Limb (tissue), 2 donors: ENCODE data around the gene ENPP3.

Experiments used
- DNase-seq, 2 donors: peaks; one replicate each; pipeline ENCODE4 v3.0.0-alpha.2; 2016; ENCODE audit errors: extremely low spot score in 2 of 2

Gene ENPP3

GRCh38 chr6:131636880-131637792 lies at the start of gene ENPP3:
Gene ENPP3 (plus strand): TSS chr6:131637302. CDS start chr6:131637385, 83 bp downstream.
- no peak for DNase-seq

GRCh38 chr6:131587909-131588308 lies 49.2 kb upstream of the ENPP3 start:
- DNase-seq = no peak

DNA sequence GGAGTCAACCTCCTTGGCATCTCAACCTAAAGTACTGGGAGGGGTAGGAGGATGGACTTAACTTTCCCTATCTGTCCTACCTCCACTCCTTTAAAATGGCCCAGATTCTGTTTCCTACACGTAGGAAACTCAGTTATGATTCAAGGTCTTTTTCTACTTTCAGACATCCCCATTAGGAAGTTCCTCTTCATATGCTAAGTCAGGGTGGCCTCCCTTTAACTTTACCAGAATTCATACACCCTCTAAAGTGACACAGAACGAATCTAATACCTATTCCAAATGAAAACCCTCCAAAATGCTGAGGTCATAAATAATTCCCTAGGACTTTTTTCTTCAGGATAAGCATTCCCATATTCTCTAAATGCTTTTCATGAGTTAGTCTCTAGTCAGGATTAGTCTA lies 48.5 kb upstream of the ENPP3 start:
- DNase-seq = no peak

DNA sequence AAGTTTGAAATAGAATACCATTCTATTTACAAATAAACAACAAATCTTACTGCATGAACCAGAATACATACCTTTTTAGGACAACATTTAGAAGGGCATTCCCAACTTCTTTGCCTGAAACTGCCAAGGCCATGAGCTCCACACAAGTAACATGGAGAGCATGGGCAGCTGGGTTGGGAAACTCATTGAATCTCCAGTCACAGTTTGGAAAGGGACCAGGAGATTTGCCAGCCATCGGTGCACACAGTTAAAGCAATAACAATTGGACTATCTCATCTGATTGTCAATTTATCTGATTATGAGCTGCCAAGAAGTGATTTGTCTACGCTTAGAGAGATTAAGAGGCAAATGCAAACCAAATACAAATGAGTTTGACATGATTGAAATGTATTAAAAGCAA lies 44.2 kb upstream of the ENPP3 start:
- no peak for DNase-seq

GRCh38 chr6:131594074-131594473 lies 43.0 kb upstream of the ENPP3 start:
- no peak for DNase-seq

- no peak for DNase-seq
Measured at GRCh38 chr6:131597446-131597845, 39.7 kb upstream of the ENPP3 start.

DNA sequence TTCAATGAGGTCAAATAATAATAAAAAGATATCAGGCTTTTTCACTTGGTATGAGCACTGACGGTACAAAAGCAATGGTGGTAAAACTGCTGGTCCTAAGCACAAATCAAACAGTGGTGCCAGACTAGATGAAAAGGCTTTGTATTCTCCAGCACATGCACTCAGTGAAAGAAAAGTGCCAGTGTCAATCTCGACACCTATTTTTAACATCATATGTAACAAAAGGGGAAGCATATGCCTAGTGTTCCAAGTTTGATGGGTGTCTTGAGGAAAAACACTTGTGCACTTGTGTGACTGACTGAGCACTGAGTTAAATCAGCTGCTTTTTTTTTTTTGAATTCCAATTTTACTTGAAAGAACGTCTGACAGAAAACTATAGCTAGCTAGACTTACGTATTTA lies 36.4 kb upstream of the ENPP3 start:
- no peak for DNase-seq

DNA sequence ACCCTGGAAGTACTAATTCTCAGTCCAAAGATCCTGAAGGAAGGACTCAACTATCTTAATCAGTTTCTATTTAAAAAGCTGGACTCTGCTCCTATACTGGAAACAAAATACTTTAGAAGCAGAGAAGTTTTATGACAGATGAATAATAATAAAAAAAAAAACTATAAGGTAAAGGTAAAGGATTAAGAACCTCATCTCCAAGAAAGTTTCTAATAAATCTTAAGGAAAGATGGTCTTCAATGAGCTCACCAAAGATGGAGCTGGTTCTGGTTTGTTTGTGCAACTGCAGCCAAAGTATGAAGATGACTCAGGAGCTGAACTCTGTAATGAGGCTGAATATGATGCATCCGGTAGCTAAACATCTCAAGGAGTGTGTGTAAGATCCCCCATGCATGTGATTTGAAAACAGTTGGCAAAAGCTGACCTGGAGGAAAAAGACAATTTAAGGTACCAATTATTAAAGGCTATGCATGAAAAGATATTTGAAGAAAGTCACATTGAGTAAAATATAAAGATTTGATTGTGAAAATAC lies 34.3 kb upstream of the ENPP3 start:
- DNase-seq = no peak

DNA sequence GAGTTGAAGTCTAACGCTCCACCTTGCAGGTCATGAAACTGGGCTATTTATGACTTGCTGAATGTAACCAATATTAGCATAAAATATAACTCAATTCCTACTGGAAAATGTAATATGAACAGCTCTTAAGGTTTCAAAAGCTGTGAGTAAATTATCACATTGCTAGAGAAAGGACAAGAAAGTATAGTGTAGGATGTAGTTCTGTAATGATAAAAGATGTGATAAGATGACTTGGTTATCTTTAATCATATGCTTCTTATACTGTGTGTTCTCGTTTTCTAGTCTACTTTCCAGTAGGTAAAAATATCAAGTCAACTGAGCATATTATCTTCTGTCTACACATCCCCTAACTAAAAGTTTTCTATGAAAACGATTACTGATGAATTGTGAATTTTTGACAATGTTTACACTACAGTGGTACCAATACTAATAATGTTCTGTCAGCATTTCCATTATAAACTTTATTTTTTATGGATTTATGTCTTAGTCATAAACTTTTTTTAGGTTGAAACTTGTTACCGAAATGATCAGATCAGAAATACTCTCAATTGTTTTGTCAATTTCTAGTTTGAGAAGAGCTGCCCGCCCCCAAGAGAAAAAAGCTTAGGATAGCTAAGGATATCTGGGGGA lies 23.7 kb upstream of the ENPP3 start:
- no peak for DNase-seq

DNA sequence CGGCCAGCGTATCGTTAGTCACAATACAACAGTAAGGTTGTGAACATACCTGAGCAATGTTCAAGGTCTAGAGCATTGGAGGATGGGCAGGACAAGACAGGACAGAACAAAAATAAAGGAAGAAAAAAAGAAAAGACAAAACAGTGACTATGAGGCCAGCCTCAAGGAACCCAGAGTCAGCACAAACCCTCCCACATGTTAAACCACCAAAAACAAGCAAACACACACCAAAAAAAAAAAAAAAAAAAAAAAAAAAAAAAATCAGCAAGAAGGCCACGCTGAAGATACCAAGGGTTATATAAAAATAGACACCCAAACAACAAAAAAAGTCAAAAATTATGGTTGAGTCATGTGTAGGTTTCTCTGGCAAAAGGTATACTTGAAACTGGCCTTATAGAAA lies 21.8 kb upstream of the ENPP3 start:
- no peak for DNase-seq

DNA sequence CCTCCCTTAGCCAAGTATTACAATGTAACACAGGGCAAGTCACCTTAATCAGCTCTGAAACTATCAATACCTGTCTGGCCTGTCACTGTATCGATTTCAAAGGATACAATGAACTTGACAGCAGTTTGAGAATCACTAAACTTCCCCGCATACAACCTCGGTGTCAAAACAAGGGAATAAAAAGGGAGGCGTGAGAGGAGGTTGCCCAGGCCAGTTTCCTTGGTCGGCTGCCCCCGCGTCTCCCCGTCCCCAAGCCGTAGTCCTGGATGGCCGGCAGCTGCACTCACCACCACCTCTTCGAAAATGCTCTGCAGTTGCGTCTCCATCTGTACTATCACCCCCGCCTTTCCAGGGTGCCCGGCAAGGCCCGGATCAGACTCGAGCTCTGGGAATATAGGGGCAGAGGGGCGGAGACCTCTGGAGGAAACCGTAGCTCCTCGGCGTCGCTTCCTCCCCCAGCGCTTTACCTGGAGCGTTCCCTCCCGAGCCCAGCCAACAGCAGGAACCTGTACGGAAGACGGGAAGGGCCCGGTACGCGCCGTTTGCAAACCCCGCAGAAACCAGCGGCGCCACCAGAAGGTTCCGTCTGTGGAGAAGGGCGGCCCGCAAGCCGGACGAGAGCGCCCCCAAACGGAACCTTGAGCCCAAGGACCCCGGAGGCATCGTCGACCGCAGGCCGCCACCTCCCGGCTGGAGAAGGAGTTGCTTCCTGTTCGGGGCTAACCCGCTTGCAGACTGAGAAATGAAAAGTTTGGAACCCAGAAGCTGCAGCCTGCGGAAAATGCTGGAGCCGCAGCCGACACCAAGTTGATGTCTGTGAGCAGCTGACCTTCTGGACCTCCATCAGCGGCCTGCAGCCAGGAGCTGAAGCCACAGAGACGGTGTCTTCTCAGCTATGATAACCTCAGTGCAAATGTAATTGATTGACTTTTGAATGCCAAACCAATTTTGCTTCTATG lies 9.1 kb upstream of the ENPP3 start, which contains the start of gene MED23:
Gene MED23, minus strand, starts transcription at position 519 of the 959 bp plus-strand sequence. Its CDS starts 193 bp downstream, at position 326.
- DNase-seq = peak; percentile 94 to 99

GRCh38 chr6:131628726-131629125 lies 8.4 kb upstream of the ENPP3 start:
- DNase-seq = no peak

DNA sequence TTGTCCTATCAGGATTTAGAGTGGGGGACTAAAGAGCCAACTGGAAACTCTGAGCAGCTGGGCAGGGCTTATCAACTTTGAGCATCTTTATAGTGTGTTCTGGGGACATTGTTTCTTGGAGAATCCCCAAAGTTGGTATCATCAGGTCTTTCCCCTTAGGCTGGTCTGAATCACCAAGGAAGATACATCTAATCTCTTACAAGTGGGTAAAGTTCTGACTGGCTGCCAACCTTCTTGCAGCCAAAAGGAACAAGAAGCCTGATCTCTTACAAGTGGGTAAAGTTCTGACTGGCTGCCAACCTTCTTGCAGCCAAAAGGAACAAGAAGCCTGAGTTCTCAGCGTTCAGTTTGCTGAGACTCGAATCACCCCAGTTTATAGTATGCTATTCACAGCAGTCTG lies 7.5 kb upstream of the ENPP3 start:
- no peak for DNase-seq

DNA sequence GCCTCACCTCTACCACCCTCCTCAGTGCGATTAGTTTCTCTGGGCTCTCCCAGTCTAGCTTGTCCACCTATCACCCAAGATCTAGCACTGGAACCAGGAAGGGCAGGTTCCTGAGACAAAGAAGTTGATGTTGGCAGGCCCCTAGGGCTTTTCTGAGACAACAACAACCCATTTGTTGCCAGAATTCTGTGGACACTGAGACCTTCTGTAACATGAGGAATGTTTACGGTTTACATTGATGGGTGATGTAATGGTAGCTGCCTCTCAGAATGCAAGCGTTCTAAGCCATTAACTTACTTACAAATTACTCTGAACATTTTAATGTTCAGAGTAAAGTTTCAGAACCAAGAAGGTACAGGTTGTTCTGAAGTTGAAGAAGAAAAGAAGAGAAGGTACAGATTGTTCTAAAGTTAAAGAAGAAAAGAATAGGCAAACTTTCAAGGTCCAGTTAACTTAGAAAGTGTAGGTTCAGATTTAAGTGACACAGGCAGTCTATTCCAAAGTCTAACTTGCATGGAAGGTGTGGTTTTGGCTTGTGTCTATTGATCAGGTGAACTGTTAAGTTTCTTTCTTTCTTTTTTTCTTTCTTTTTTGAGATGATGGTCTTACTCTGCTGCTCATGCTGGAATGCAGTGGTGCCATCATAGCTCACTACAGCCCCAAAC lies 5.3 kb upstream of the ENPP3 start:
- no peak for DNase-seq

GRCh38 chr6:131635384-131636340 lies 1.4 kb upstream of the ENPP3 start:
- DNase-seq = no peak

DNA sequence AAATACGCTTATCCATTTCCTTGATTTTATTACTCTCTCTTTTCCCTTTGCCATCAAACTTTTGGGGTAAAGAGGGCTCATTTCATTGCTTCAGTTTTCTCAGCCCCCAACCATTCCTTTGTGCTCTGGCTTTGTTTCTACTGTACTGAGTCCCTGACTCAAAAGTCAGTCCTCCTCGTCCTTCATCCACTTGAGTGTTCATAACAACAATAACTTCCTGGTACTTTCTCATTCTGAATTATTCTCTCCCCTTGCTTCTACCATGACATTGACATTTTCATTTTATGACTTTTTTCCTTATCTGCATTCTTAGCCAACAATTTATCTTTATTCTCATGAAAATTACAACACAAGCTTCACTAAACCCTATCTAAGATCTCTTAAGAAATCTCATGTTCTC lies 911 bp downstream of the ENPP3 start:
- DNase-seq = no peak

GRCh38 chr6:131640100-131640499 lies 3.0 kb downstream of the ENPP3 start:
- no peak for DNase-seq

DNA sequence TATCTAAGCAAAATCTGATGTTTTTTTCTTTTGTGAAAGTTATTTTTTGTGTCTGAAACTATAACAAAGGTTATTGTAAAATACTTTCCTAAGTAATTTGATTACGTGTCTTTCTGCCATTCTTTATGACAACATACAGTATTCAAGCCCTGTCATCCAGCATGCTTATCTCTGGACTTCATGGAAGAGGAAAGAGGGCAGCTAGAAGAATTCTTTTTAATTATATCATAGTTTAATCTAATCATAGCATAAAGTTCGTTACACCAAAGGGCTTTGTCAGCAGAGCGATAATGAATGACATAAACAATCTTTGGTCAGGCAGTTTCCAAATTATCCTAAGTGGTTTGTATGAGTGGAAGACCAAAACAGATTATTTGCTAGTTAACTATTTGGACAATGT lies 3.5 kb downstream of the ENPP3 start:
- DNase-seq = no peak

DNA sequence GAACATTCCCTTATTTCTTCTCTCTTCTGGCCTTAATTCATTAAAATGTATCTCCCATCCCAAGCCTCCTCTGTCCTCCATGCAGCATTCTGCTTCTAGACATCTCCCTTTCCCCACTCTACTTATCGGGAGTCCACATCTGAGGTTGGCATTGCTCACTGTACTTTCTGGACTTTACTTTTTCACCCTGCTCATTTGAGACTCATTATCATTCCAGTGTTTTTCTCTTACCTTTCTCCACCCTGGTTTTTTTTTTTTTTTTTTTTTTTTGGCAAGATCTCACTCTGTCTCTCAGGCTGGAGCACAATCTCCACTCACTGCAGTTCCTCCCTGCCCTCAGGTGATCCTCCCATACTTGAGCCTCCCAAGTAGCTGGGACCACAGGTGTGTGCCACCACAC lies 4.5 kb downstream of the ENPP3 start:
- no peak for DNase-seq

- no peak for DNase-seq
Measured at GRCh38 chr6:131642565-131642964, 5.5 kb downstream of the ENPP3 start.
